Measurements from ENCODE around the gene GALNS.

GALNS gene

GRCh38 chr16:88883117-88883895 is 26.6 kb upstream of the GALNS start:
- no peak overlapping the region for H3K4me3 ChIP-seq (ENCODE audit: low read depth, low read length)
- TF ChIP-seq CTCF (IDR thresholded peaks at IDR 0.05; ENCODE audit: low read depth, low read length): no peak
- in situ Hi-C loops (cut with HindIII; ENCODE audit: low sequenced_read_pairs): no loop called here
- DNase-seq (ENCODE audit: low read depth, low spot score): no peak

- in situ Hi-C loops (cut with HindIII; ENCODE audit: low sequenced_read_pairs): no loop called here
- H3K4me3 ChIP-seq (ENCODE audit: low read depth, low read length): no peak overlapping the region
- TF ChIP-seq CTCF (IDR thresholded peaks at IDR 0.05; ENCODE audit: low read depth, low read length): no peak
- DNase-seq (ENCODE audit: low read depth, low spot score): no peak
Measured at GRCh38 chr16:88882358-88883030, 25.7 kb upstream of the GALNS start.

- H3K4me3 ChIP-seq (ENCODE audit: low read depth, low read length): no peak overlapping the region
- in situ Hi-C loops (cut with HindIII; ENCODE audit: low sequenced_read_pairs): no loop called here
- no peak for DNase-seq (ENCODE audit: low read depth, low spot score)
- no peak for TF ChIP-seq CTCF (IDR thresholded peaks at IDR 0.05; ENCODE audit: low read depth, low read length)
Measured at GRCh38 chr16:88881675-88882357, 25.1 kb upstream of the GALNS start.

GRCh38 chr16:88881007-88881615 is 24.4 kb upstream of the GALNS start:
- in situ Hi-C loops (cut with HindIII; ENCODE audit: low sequenced_read_pairs): no loop called here
- H3K4me3 ChIP-seq (ENCODE audit: low read depth, low read length): no peak overlapping the region
- DNase-seq (ENCODE audit: low read depth, low spot score): no peak

GRCh38 chr16:88880226-88881006 is 23.7 kb upstream of the GALNS start:
- in situ Hi-C loops (cut with HindIII; ENCODE audit: low sequenced_read_pairs): no loop called here
- no peak for TF ChIP-seq CTCF (IDR thresholded peaks at IDR 0.05; ENCODE audit: low read depth, low read length)
- no peak for DNase-seq (ENCODE audit: low read depth, low spot score)
- H3K4me3 ChIP-seq (ENCODE audit: low read depth, low read length): no peak overlapping the region

More at GRCh38 chr16:88881007-88881615, 24.4 kb upstream of the GALNS start:
- no peak for TF ChIP-seq CTCF (IDR thresholded peaks at IDR 0.05; ENCODE audit: low read depth, low read length)

- H3K4me3 ChIP-seq (ENCODE audit: low read depth, low read length): no peak overlapping the region
- DNase-seq (ENCODE audit: low read depth, low spot score): no peak
- in situ Hi-C loops (cut with HindIII; ENCODE audit: low sequenced_read_pairs): no loop called here
- no peak for TF ChIP-seq CTCF (IDR thresholded peaks at IDR 0.05; ENCODE audit: low read depth, low read length)
Measured at GRCh38 chr16:88879788-88880055, 23.0 kb upstream of the GALNS start.

Data from astrocyte of the spinal cord (primary cell).